Ureter (tissue), 1 donor: ENCODE results near the gene ABCC4. TPM values are rescaled to one million over a fixed set of nuclear protein-coding genes. Genes with fewer than 3 reads are reported as not detected.

Experiments used
- DNase-seq: peaks from one replicate; pipeline ENCODE4 v3.0.0-alpha.2; 2020; ENCODE audit warnings: low spot score
- total RNA-seq: library from RNA; stranded (reverse); gene quantifications from one replicate; pipeline ENCODE4 v1.2.4, GENCODE V29; 2023
- donor health status: DM: yes; HTN: yes; CAD: no.

ABCC4 gene
- total RNA-seq, 1 donor from 2014 or later = 46.2 TPM

DNA sequence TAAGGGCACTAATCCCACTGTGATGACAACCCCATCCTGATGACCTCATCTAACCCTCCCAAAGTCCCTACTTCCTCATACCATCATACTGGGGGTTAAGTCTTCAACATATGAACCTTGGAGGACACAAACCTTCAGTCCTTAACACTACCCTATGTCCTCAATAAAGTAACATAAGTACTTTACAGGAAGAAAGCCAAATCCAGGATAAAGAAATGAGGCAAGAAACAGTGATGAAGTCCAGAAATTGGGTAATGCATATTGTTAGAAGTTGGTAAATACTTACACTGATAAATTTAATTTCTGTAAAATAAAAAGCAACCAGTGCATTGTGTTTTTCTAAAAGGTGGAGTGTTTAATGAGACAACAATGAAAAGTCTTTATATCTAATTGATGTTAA lies 304.1 kb downstream of the ABCC4 start:
- DNase-seq = no peak

DNA sequence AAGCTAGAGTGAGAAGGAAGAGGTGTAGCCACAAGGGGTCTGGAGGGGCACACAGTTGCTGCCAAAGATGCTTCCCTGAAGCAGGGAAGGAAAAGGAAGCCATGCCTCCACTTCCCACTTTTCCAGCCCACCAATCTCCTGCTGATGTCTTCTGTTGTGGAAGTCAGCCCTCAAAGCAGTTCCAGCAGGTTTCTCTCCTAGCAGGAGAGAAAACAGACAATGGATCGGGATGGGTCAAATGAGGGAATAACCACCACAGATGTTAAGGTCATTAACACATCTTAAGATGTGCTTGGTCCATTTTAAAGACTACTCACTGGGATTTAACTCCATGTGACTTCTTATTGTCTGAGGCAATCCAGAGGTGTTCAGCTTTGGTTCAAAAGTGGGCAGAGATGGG lies 304.8 kb downstream of the ABCC4 start:
- no peak for DNase-seq

DNA sequence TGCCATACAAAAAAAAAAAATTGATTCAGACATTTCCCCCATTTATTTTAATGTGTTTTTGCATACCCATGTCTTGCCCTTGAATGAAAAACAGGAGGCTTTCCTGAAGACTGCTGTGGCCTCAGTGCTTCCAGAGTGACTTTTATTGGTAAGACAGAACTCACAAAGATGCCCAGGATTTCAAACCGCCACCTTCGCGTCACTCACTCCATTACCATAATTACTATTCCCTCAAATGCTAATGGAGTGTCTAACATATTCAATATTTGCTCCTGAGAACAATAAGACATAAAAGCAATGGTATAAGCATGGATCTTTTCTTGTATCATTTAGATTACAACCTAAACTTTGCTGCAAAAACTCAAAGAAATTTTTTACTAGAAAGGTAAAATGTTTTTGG lies 306.7 kb downstream of the ABCC4 start:
- DNase-seq = no peak

- DNase-seq = no peak
Measured at GRCh38 chr13:94993616-94994015, 307.6 kb downstream of the ABCC4 start.

DNA sequence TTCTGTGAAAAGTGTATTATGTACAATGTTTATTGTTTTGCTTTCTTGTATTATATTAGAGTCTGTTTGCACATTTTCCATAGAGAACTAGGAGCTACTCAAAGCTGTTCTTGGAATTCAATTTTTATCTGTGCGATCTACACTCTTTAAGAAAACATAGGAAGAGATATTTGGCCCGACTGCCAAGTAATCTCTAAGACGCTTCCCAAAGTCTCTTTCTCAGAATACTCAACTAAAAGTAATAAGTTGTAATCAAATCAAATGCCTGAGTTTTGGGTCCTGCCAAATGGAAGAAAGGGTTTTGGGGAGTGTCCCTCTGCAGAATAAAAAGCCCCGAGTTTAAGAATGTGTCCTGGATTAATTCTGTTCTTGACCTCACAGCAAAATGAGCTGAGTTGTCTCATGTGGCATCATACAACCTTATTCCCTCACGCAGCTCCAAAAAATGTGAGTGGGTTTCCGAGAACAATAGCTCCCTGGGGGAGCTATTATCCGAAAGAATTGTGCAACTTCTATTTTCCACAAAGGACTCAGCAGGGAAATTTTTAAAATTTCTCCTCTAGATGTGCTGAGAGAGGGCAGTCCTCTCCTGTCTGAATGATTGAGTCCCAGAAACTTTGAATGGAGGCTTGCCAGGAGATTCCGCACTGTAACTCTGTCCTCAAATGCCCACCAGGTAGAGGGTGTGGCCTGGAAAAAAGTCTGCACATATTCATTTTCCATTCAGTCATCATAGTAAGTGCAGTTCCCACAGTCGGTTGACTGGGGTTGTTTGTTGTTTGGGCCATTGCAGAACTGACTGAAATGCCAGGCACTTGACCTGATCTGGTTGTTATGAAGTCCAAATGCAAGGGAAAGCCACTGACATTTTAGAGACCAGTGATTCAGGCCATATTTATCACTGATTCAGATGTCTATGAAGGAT lies 309.0 kb downstream of the ABCC4 start:
- DNase-seq = no peak

DNA sequence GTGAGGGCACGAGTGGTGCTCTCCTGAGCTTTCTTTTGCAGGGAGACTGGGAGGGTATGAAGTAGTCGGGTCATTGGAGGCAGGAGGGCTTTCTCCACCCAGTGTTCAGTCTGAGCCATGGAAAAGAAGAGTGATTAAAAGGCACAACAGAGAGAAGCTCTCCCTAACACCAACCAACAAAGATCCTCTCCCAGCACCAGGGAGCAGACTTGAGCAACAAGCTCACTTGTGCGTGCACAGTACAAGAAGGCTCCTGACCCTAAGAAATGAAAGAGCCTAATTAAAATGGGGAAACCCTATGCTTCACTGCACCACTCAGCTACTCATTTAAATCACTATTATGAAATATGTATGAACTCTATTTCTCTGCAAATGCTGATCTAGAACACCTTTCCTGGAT lies 312.6 kb downstream of the ABCC4 start:
- no peak for DNase-seq

DNA sequence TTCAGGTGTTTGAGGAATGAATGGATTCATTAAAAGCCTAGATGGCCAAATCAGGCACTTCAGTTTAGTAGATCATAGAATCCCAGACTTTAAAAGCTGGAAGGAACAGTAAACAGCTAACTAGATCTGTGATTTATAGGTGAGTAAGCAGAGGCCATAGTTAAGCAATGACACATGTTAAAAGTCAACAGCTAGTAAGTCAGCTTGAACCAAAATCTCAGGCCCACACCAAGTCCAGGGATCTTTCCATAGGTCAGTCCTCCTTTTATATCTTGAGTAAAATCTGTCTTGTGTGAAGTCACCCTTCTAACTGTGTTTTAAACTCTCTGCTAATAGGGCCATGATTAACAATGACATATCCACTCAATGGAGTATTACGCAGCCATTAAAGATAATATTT lies 313.4 kb downstream of the ABCC4 start:
- DNase-seq = no peak

DNA sequence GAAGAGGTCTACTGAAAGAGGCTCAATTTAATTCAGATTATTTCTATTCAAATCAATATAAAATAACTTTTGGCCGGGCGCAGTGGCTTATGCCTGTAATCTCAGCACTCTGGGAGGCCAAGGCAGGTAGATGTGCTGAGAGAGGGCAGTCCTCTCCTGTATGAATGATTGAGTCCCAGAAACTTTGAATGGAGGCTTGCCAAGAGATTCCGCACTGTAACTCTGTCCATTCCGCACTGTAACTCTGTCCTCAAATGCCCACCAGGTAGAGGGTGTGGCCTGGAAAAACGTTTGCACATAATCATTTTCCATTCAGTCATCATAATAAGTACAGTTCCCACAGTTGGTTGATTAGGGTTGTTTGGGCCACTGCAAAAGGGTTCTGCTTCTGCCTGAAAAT lies 314.2 kb downstream of the ABCC4 start:
- DNase-seq = no peak

DNA sequence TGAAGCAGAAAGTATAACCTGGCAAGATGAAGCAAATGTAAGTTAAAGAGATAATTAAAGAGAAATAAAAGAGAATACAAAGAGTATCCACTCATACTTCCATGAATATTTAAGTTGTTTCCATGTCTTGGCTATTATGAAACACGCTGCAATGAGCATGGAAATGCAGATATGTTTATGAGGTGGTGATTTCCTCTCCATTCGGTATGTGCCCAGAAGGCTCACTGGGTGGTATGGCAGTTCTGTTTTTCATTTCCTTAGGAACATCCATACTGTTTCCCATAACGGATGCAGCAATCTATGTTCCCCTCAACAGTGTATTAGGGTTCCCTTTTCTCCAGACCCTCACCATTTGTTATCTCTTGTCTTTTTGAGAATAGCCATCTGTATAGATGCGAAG lies 316.3 kb downstream of the ABCC4 start:
- DNase-seq = no peak

GRCh38 chr13:94978516-94978915 lies 322.7 kb downstream of the ABCC4 start:
- DNase-seq = no peak

GRCh38 chr13:94974015-94974951 lies 327.0 kb downstream of the ABCC4 start:
- no peak for DNase-seq

DNA sequence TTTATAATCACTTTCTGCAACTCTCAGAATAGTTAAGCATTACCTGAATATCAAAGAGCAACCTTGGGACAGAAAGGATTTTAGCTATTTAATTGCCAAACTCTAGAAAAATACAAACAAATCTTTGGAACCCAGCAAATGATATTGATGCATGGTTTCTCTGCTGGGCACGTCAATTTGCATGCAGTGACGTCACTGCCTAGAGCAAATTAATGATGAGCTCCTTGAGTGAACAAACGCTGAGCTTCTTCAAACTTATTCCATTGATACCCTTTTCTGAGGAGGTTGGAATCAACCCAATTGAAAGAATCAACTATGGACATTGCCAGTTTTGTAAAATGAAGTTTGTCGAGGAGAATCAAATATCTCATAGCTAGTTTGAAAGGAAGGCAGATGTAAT lies 329.0 kb downstream of the ABCC4 start:
- no peak for DNase-seq
